22Rv1 (cell line): Measurements from ENCODE around the gene FAM3D.

Experiments used
- CTCF ChIP-seq: fragments of 450-650 bp; IDR thresholded peaks from 2 replicates; pipeline ENCODE4 v1.5.1; 2017; ENCODE audit warnings: mild to moderate bottlenecking
- ZFX ChIP-seq: fragments of 450-650 bp; IDR thresholded peaks from 2 replicates; pipeline ENCODE4 v1.6.1; 2017; ENCODE audit warnings: antibody characterized with exemption, borderline replicate concordance

- no peak for TF ChIP-seq CTCF
- no peak for TF ChIP-seq ZFX
Measured at GRCh38 chr3:58623478-58623877, 43.1 kb downstream of the FAM3D start.
